ENCODE data around the gene COMMD7.

Gene COMMD7
- 7.3 to 30.0 (median 23.8) reads per million in 17 experiments for total RNA-seq

- peak; percentile 80 to 93 (median 85) for DNase-seq
These were observed at the start of gene COMMD7 for GRCh38 chr20:32743237-32744112. TSS of gene COMMD7 (minus strand) at chr20:32743467. CDS start at chr20:32743391, 76 bp downstream.

DNA sequence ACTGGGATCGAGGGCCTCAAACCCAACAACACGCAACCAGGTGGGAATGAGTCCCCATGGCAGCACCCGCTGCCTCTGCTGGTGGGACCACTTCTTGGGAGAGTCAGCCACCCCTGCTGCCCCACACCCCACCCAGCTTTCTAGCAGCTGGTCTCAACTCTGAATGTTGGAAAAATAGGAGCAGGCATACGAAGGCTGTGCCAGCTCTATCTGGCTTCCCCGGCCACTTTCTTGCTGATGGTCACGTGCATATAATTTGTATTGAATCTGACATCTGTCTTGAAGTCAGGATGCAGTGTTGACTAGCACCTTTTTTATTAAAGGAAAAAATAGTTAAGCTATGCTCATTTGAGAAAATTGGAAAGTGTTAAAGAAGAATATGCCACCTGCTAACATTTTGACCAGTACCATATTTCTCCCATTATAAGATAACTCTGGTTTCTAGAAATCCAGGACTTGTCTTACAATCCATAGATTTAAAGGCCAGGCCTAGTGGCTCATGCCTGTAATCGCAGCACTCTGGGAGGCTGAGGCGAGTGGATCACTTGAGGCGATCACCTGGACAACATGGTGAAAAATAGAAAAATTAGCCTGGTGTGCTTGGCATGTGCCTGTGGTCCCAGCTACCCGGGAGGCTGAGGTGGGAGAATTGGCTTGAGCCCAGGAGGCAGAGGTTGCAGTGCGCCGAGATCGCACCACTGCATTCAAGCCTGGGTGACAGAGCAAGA is 49.6 kb upstream of the COMMD7 start:
- no peak for DNase-seq

- no peak for DNase-seq
These were observed 49.0 kb upstream of the COMMD7 start for GRCh38 chr20:32792316-32792715.

- DNase-seq: no peak
These were observed 47.4 kb upstream of the COMMD7 start for GRCh38 chr20:32790751-32791057.

- DNase-seq: peak; percentile 77 to 89 (median 83)
These were observed 46.9 kb upstream of the COMMD7 start for GRCh38 chr20:32789896-32790750.

DNA sequence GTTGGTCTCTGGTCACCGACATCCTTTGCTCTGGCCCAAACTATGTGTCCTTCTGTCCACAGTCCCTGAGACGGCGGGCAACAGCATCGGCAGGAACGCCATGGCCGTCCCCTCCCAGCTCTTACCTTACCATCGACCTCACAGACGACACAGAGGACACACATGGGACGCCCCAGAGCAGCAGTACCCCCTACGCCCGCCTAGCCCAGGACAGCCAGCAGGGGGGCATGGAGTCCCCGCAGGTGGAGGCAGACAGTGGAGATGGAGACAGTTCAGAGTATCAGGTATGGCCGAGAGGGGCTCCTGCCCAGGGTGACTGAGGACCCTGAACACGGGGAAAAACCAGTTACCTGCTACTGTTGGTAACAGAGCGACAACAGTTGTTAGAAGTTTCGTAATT is 43.9 kb upstream of the COMMD7 start:
- no peak for DNase-seq

GRCh38 chr20:32786059-32786760 is 42.9 kb upstream of the COMMD7 start:
- no peak for DNase-seq

- DNase-seq: no peak
These were observed 41.3 kb upstream of the COMMD7 start for GRCh38 chr20:32784369-32785080.

- DNase-seq: no peak
These were observed 37.7 kb upstream of the COMMD7 start for GRCh38 chr20:32780749-32781655.

DNA sequence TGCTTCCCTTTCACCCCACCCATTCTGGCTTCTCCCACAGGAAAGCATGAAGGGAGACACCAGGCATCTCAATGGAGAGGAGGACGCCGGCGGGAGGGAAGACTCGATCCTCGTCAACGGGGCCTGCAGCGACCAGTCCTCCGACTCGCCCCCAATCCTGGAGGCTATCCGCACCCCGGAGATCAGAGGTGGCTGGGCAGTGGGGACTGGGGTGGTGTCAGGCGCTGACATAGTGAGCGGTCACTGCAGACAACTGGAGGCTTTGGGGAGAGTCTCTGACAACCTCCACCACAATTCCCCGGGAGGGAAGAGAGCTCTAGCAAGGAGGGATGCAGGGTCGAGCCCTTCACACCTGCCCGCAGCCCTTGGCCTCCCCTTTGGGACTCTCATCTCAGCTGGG is 37.0 kb upstream of the COMMD7 start:
- DNase-seq: no peak

- DNase-seq: no peak
These were observed 36.4 kb upstream of the COMMD7 start for GRCh38 chr20:32779500-32780211.

DNA sequence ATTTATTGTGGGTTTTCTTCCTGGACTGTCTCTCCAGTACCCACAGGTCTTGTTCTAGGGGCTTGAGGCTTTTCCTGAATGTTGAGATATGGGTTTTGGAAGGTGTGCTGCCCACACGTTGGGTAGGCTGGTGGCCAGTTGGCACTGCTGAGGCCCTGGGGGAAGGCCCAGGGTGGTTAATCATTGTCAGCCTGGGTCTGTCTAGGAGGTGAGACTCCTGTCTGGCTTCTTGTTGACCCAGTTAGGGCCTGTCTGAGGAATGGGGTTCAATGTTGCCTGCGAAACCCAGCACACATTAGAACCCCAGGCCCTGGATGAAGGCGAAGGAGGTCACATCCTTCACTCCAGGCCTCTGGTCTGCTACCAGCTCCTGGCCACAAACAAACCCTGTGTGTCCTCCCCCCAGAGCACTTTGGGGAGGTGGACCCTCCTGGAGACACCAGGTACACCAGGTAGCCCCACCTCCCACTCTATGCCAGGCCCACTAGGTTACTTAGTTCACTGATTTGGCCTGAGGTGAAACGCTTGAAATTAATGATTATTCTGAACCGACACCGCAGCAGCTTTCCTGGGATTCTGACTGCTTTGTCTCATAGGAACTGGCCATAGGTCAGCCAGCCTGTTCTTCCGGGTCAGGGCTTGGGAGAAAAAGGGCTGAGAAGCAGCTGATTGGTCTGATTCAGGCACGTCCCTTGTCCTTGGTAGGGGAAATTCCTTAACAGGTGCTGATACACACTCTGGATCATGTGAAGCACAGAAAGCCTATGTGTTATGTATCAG is 34.1 kb upstream of the COMMD7 start:
- DNase-seq: no peak

DNA sequence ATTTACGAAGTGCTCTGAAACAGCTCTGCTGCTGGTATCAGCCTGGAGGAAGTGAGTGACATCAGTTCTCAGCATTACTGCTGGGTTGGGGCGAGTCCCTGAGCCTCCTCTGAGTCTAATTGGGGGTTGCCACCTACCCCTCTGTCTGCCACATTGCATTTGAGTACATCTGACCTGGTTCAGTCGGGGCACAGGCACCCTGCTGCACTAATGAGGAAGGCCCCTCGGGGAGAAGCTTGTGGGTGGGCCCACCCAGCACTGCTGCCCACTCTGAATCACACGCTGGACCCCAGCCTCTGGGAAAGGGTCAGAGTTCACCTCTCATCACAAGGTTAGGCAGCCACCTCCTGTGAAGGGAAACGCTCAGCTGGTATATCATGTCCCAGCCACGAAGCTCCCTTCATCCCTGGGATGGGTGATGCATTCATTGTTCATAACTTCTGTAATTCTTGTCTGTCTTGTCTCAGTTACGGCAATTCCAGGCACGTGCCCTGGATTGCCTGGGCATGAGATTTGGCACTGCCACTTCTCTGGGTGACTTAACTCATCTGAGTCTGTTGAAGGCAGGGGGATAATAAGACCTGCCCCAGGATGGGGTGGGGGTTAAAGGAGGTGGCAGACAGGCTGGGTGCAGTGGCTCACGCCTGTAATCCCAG is 32.2 kb upstream of the COMMD7 start:
- peak in 3 of 4 experiments; percentile 52 to 62 (median 57) for DNase-seq

DNA sequence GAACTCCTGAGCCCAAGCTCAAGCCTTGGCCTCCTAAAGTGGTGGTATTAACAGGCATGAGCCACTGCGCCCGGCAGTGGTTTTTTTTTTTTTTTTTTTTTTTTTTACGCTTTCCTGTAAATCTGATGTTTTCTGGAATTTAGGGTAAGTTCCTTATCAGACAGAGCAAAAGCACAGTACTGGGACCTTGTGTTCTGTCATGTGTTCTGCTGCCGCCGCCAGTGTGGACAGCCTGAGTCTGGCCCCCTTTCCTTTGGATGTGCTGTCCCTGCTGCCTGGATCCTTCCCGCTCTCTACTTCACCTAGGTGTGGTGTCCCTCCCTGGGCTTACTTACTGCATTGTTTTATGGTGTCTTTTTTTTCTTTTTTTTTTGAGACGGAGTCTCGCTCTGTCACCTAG is 30.6 kb upstream of the COMMD7 start:
- no peak for DNase-seq

DNA sequence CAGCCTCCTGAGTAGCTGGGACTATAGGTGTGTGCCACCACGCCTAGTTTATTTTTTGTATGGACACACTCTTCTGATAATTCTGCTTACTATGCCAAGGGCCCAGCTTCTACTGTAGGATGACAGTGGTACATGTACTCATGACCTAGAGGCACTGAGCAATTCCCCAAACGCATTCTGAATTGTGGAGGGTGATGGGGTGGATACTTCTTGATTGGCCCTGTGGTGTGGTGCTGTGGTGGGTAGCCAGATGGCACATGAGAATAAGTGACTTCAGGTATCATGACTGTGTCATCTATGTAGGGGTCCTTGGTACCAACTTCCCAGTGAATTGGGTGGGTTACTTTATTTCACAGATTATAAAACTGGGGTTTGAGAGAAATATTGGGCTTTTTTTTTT is 30.0 kb upstream of the COMMD7 start:
- DNase-seq: no peak

GRCh38 chr20:32772046-32772445 is 28.8 kb upstream of the COMMD7 start:
- no peak for DNase-seq

GRCh38 chr20:32767418-32768198 is 24.3 kb upstream of the COMMD7 start:
- no peak for DNase-seq

Measured in suppressor macrophage (primary cell).